Choroid plexus epithelial cell (primary cell): Measurements from ENCODE around the gene ADGRL3.
"Not testable (repeated sequence)": the region's sequence is repeated elsewhere in the genome, so short reads cannot be mapped to it uniquely, and the experiment has no call there.

Experiments used
- DNase-seq: peaks from one replicate; pipeline ENCODE4 v3.0.0-alpha.2; 2010; ENCODE audit warnings: low read depth
- H3K4me3 ChIP-seq: 2 replicates; pipeline ENCODE4 v1.5.1; 2011; ENCODE audit warnings: low read depth, mild to moderate bottlenecking, control low read depth, low read length, moderate library complexity
- TF ChIP-seq, protein P1 (sequence below): conservative IDR thresholded peaks from 2 replicates; pipeline ENCODE4 v1.5.1; 2011; ENCODE audit warnings: low read depth, mild to moderate bottlenecking, control low read depth, inconsistent platforms, low read length, moderate library complexity

ADGRL3 gene

GRCh38 chr4:61734409-61734808, 534.3 kb downstream of the ADGRL3 start:
- no peak overlapping the region for H3K4me3 ChIP-seq
- no peak for DNase-seq
- TF ChIP-seq, protein P1, sequence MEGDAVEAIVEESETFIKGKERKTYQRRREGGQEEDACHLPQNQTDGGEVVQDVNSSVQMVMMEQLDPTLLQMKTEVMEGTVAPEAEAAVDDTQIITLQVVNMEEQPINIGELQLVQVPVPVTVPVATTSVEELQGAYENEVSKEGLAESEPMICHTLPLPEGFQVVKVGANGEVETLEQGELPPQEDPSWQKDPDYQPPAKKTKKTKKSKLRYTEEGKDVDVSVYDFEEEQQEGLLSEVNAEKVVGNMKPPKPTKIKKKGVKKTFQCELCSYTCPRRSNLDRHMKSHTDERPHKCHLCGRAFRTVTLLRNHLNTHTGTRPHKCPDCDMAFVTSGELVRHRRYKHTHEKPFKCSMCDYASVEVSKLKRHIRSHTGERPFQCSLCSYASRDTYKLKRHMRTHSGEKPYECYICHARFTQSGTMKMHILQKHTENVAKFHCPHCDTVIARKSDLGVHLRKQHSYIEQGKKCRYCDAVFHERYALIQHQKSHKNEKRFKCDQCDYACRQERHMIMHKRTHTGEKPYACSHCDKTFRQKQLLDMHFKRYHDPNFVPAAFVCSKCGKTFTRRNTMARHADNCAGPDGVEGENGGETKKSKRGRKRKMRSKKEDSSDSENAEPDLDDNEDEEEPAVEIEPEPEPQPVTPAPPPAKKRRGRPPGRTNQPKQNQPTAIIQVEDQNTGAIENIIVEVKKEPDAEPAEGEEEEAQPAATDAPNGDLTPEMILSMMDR = no peak

- TF ChIP-seq, protein P1 = no peak
- no peak overlapping the region for H3K4me3 ChIP-seq
- no peak for DNase-seq
Observed at GRCh38 chr4:61739887-61740286, 539.8 kb downstream of the ADGRL3 start.

GRCh38 chr4:61740886-61741285, 540.8 kb downstream of the ADGRL3 start:
- TF ChIP-seq, protein P1 = no peak
- no peak overlapping the region for H3K4me3 ChIP-seq
- no peak for DNase-seq

DNA sequence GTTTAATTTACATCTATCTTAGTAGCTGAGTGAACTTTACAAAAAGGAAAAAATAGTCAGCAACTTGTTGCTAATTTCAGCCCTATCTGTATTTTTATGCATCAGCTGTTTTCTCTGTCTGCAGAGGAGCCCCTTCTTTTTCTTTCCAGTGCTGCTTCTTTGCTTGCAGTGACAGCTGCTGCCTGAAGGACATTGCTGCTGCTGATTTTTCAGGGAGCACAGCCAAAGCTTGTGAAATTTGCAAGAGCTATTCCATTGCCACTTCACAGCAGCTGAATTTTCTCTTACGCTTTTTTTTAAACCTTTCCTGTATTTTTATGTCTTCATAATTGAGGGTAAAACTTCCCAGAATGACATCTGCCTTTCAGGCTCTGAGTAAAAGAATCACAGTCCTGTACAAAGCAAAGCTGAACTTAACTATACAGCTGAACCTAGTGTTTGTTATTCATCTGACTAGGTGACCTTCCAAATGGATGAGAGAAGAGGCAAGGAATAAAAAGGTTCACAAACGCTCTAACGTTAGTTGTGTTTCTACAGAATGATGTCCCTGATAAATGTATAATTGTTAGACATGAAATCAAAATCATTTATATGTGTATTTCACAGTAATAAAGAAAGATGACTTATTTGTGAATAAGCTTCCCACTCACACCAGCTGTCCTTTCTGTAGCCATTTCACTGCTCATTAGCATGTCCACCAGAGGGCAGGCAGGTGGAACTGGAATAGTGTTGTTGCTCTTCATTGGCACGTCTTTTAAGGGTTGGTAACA, 541.4 kb downstream of the ADGRL3 start:
- DNase-seq = peak; percentile 57

GRCh38 chr4:61750810-61751209, 550.7 kb downstream of the ADGRL3 start:
- TF ChIP-seq, protein P1 = no peak
- DNase-seq = no peak
- no peak overlapping the region for H3K4me3 ChIP-seq

More for the DNA sequence above, 541.4 kb downstream of the ADGRL3 start:
- H3K4me3 ChIP-seq = no peak overlapping the region
- TF ChIP-seq, protein P1 = peak; percentile 75

GRCh38 chr4:61752617-61753016, 552.5 kb downstream of the ADGRL3 start:
- H3K4me3 ChIP-seq = no peak overlapping the region
- TF ChIP-seq, protein P1 = no peak
- DNase-seq = no peak

DNA sequence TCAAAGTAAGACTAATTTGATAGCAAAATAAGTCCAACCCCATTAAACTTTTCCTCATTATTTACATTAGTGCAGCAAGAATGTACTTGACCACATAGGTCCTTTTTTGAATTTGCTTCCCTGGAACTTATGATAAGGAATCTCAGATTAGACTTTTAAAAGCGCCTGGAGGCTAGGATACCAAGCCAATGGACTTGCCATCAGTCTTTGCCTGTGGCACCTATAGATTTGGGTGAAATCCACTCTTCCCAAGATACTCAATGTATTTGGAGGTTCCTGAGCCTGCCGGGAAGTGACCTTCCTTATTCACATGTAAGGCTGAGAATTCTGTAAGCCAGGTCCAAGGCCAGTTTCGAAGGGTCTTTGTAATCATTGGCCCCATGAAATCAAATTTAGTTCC, 553.6 kb downstream of the ADGRL3 start:
- TF ChIP-seq, protein P1 = no peak
- no peak for DNase-seq

GRCh38 chr4:61756937-61757336, 556.8 kb downstream of the ADGRL3 start:
- H3K4me3 ChIP-seq, DNase-seq: not testable (repeated sequence)

More for the DNA sequence above, 553.6 kb downstream of the ADGRL3 start:
- H3K4me3 ChIP-seq = no peak overlapping the region

DNA sequence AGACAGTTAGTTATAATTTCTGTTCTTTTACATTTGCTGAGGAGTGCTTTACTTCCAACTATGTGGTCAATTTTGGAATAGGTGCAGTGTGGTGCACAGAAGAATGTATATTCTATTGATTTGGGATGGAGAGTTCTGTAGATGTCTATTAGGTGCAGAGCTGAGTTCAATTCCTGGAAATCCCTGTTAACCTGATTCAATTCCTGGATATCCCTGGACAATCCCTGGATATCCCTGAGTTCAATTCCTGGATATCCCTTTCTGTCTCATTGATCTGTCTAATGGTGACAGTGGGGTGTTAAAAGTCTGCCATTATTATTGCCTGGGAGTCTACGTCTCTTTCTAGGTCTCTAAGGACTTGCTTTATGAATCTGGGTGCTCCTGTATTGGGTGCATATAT, 557.9 kb downstream of the ADGRL3 start:
- H3K4me3 ChIP-seq, DNase-seq: not testable (repeated sequence)

DNA sequence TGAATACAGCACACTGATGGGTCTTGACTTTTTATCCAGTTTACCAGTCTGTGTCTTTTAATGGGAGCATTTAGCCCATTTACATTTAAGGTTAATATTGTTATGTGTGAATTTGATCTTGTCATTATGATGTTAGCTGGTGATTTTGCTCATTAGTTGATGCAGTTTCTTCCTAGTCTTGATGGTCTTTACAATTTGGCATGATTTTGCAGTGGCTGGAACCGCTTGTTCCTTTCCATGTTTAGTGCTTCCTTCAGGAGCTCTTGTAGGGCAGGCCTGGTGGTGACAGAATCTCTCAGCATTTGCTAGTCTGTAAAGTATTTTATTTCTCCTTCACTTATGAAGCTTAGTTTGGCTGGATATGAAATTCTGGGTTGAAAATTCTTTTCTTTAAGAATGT, 558.5 kb downstream of the ADGRL3 start:
- not testable (repeated sequence) for DNase-seq, H3K4me3 ChIP-seq
